Measurements from ENCODE around the gene PDF. TPM values are rescaled to one million over a fixed set of nuclear protein-coding genes. Genes with fewer than 3 reads are reported as not detected.

PDF gene
- total and polyA plus RNA-seq, 4 donors = 16.8 to 31.3 (median 23.1) TPM

DNA sequence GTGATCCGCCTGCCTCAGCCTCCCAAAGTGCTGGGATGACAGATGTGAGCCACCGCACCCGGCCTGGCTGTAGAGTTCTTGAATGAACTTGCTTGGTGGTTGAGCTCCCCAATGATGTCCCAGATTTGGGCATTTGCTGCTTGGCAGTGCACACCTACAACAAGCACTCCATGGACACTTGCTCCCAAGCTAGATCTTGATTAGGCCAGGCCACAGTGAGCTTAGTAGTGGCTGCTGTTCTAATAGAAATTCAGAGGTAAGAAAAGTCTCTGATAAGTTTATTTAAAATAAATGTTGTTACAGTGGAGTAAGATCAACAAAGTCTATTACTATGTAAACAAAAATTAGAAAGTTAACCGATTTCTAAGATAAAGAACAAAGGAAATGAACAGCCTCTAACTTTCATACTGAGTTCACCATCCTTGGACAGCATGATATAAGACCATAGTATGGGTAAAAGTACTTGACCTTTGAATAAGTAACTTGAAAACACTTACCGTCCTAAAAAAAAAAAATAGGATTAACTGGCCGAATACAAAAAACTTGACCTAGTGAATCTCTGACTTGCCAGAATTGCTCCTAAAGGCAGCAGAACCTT is 20.2 kb upstream of the PDF start (continued):
- TF ChIP-seq, protein P1, sequence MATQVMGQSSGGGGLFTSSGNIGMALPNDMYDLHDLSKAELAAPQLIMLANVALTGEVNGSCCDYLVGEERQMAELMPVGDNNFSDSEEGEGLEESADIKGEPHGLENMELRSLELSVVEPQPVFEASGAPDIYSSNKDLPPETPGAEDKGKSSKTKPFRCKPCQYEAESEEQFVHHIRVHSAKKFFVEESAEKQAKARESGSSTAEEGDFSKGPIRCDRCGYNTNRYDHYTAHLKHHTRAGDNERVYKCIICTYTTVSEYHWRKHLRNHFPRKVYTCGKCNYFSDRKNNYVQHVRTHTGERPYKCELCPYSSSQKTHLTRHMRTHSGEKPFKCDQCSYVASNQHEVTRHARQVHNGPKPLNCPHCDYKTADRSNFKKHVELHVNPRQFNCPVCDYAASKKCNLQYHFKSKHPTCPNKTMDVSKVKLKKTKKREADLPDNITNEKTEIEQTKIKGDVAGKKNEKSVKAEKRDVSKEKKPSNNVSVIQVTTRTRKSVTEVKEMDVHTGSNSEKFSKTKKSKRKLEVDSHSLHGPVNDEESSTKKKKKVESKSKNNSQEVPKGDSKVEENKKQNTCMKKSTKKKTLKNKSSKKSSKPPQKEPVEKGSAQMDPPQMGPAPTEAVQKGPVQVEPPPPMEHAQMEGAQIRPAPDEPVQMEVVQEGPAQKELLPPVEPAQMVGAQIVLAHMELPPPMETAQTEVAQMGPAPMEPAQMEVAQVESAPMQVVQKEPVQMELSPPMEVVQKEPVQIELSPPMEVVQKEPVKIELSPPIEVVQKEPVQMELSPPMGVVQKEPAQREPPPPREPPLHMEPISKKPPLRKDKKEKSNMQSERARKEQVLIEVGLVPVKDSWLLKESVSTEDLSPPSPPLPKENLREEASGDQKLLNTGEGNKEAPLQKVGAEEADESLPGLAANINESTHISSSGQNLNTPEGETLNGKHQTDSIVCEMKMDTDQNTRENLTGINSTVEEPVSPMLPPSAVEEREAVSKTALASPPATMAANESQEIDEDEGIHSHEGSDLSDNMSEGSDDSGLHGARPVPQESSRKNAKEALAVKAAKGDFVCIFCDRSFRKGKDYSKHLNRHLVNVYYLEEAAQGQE (IDR thresholded peaks at IDR 0.05) = no peak
- TF ChIP-seq, protein P2, sequence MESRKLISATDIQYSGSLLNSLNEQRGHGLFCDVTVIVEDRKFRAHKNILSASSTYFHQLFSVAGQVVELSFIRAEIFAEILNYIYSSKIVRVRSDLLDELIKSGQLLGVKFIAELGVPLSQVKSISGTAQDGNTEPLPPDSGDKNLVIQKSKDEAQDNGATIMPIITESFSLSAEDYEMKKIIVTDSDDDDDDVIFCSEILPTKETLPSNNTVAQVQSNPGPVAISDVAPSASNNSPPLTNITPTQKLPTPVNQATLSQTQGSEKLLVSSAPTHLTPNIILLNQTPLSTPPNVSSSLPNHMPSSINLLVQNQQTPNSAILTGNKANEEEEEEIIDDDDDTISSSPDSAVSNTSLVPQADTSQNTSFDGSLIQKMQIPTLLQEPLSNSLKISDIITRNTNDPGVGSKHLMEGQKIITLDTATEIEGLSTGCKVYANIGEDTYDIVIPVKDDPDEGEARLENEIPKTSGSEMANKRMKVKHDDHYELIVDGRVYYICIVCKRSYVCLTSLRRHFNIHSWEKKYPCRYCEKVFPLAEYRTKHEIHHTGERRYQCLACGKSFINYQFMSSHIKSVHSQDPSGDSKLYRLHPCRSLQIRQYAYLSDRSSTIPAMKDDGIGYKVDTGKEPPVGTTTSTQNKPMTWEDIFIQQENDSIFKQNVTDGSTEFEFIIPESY (IDR thresholded peaks at IDR 0.05) = no peak
- TF ChIP-seq JUND (IDR thresholded peaks at IDR 0.05) (no peak), EGR1 (IDR thresholded peaks at IDR 0.05; ENCODE audit: low read depth in 2 of 2) (no peak)

DNA sequence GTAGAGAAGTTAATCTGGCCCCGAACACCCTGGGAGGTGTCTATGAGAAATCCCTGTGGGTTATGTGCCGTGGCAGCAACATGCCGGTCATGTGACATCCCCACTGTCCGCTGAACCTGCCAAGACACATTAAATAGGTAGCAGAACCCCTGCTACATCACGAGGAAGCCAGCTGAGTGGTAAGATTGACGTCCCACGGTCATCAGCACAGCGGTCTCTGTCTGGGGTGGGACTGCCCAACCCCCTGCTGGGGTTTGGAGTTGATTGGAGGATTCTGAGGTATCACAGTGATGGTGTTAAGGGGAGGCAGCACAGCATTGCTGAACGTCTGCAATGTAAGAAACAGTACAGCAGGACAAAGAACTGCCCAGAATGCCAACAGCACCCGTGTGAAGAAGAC is 19.1 kb upstream of the PDF start:
- H3K9me3 ChIP-seq (ENCODE audit: control insufficient read depth in 4 of 4, low read length in 3 of 4) = no peaks in the 10 kb centered on the region
- H3K27me3 ChIP-seq (ENCODE audit: control insufficient read depth in 4 of 4, insufficient read depth in 4 of 4, low read length in 3 of 4) = no peaks in the 10 kb centered on the region
- H3K27ac ChIP-seq (ENCODE audit: low read depth in 1 of 2, low read length in 2 of 2) = no peak overlapping the region
- peaks cover 3 to 11% (median 8%) of the 10 kb centered on the region in 4 donors for H3K4me1 ChIP-seq (ENCODE audit: control insufficient read depth in 4 of 4, insufficient read depth in 4 of 4, low read length in 3 of 4)
- 94% methylated on average over 10 of the region's 10 CpGs for WGBS
- DNase-seq (ENCODE audit: low spot score) = no peak
- H3K36me3 ChIP-seq (ENCODE audit: control insufficient read depth in 4 of 4, insufficient read depth in 3 of 4, low read depth in 1 of 4, low read length in 3 of 4) = peaks cover 0 to 6% (median 2%) of the 10 kb centered on the region in 4 donors
- TF ChIP-seq FOXA1 (IDR thresholded peaks at IDR 0.05) (no peak), EGR1 (IDR thresholded peaks at IDR 0.05; ENCODE audit: low read depth in 2 of 2) (no peak), FOXA2 (IDR thresholded peaks at IDR 0.05) (no peak)
- no peak overlapping the region for H3K4me3 ChIP-seq (ENCODE audit: low read depth in 1 of 3, low read length in 3 of 3)
- H3K9ac ChIP-seq (ENCODE audit: low read depth in 1 of 2, low read length in 2 of 2) = no peak overlapping the region

DNA sequence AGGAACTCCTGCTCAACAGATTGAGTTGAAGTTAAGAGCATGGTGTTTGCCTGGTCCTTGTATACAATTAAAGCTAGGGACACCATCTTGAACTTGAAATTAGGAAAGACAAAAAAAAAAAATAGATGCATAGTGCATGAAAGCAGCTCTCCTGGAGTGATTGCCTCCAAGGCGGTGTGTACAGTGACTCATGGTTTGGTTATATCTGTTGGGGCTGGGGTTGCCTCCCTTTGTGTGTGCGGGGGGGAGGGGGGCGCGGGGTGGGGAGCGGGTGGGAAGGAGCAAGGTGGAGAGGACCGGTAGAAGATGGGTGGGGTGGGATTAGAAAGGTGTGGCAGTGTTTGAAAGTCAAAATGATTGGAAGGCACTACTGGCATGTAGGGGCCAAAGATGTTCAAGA is 17.8 kb upstream of the PDF start:
- Histone ChIP-seq H3K9ac (ENCODE audit: low read depth in 1 of 2, low read length in 2 of 2) (no peak overlapping the region), H3K27me3 (ENCODE audit: control insufficient read depth in 4 of 4, insufficient read depth in 4 of 4, low read length in 3 of 4) (no peaks in the 10 kb centered on the region), H3K4me3 (ENCODE audit: low read depth in 1 of 3, low read length in 3 of 3) (no peak overlapping the region), H3K36me3 (ENCODE audit: control insufficient read depth in 4 of 4, insufficient read depth in 3 of 4, low read depth in 1 of 4, low read length in 3 of 4) (peaks cover 1 to 13% (median 7%) of the 10 kb centered on the region in 4 donors), H3K27ac (ENCODE audit: low read depth in 1 of 2, low read length in 2 of 2) (no peak overlapping the region), H3K9me3 (ENCODE audit: control insufficient read depth in 4 of 4, low read length in 3 of 4) (no peaks in the 10 kb centered on the region), H3K4me1 (ENCODE audit: control insufficient read depth in 4 of 4, insufficient read depth in 4 of 4, low read length in 3 of 4) (peaks cover 3 to 11% (median 8%) of the 10 kb centered on the region in 4 donors)
- no peak for TF ChIP-seq RAD21 (IDR thresholded peaks at IDR 0.05)
- no peak for TF ChIP-seq GABPA (IDR thresholded peaks at IDR 0.05 in 1 of 2, conservative IDR thresholded peaks at IDR 0.05 in 1 of 2)
- TF ChIP-seq, protein P3, sequence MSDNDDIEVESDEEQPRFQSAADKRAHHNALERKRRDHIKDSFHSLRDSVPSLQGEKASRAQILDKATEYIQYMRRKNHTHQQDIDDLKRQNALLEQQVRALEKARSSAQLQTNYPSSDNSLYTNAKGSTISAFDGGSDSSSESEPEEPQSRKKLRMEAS (IDR thresholded peaks at IDR 0.05) = no peak
- TF ChIP-seq, protein P2 (IDR thresholded peaks at IDR 0.05) = no peak
- TF ChIP-seq FOXA1 (IDR thresholded peaks at IDR 0.05) = no peak
- TF ChIP-seq JUND (IDR thresholded peaks at IDR 0.05) = no peak
- no peak for TF ChIP-seq EGR1 (IDR thresholded peaks at IDR 0.05; ENCODE audit: low read depth in 2 of 2)
- TF ChIP-seq RXRA (IDR thresholded peaks at IDR 0.05) = no peak
- TF ChIP-seq, protein P4, sequence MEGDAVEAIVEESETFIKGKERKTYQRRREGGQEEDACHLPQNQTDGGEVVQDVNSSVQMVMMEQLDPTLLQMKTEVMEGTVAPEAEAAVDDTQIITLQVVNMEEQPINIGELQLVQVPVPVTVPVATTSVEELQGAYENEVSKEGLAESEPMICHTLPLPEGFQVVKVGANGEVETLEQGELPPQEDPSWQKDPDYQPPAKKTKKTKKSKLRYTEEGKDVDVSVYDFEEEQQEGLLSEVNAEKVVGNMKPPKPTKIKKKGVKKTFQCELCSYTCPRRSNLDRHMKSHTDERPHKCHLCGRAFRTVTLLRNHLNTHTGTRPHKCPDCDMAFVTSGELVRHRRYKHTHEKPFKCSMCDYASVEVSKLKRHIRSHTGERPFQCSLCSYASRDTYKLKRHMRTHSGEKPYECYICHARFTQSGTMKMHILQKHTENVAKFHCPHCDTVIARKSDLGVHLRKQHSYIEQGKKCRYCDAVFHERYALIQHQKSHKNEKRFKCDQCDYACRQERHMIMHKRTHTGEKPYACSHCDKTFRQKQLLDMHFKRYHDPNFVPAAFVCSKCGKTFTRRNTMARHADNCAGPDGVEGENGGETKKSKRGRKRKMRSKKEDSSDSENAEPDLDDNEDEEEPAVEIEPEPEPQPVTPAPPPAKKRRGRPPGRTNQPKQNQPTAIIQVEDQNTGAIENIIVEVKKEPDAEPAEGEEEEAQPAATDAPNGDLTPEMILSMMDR (IDR thresholded peaks at IDR 0.05; ENCODE audit: low read depth, low read length, missing input control) = no peak
- TF ChIP-seq HNF4G (IDR thresholded peaks at IDR 0.05) = no peak
- no peak for TF ChIP-seq FOXA2 (IDR thresholded peaks at IDR 0.05)
- no peak for TF ChIP-seq YY1 (IDR thresholded peaks at IDR 0.05)
- TF ChIP-seq TAF1 (conservative IDR thresholded peaks at IDR 0.05) = no peak
- TF ChIP-seq, protein P5, sequence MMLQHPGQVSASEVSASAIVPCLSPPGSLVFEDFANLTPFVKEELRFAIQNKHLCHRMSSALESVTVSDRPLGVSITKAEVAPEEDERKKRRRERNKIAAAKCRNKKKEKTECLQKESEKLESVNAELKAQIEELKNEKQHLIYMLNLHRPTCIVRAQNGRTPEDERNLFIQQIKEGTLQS (IDR thresholded peaks at IDR 0.05) = no peak
- no peak for TF ChIP-seq NR2F2 (IDR thresholded peaks at IDR 0.05)
- TF ChIP-seq SP1 (IDR thresholded peaks at IDR 0.05) = no peak
- WGBS = 97% methylated on average over 6 of the region's 6 CpGs
- DNase-seq (ENCODE audit: low spot score) = no peak

All from liver (tissue), 9 donors.